HL-60 (cell line): Measurements from ENCODE around the gene EHF.
"Not testable (repeated sequence)": the region's sequence is repeated elsewhere in the genome, so short reads cannot be mapped to it uniquely, and the experiment has no call there.

Experiments
- DNase-seq, 2 experiments: peaks; one replicate each; pipeline ENCODE4 v3.0.0-alpha.2; 2010 to 2020; ENCODE audit warnings: low read depth in 1 of 2, low spot score in 1 of 2
- H3K27ac ChIP-seq: fragments of 250-450 bp; sonication (Bioruptor Pico); replicated peaks from 2 replicates; pipeline ENCODE4 v1.5.1; 2020; ENCODE audit warnings: mild to moderate bottlenecking, moderate library complexity
- H3K27me3 ChIP-seq: fragments of 250-450 bp; sonication (Bioruptor Pico); 2 replicates; pipeline ENCODE4 v1.5.1; 2021; ENCODE audit warnings: mild to moderate bottlenecking, moderate library complexity; ENCODE audit not compliant: insufficient read depth, poor library complexity, severe bottlenecking
- H3K4me3 ChIP-seq: replicated peaks from 2 replicates; pipeline ENCODE4 v1.5.1; 2011; ENCODE audit warnings: mild to moderate bottlenecking, control low read depth, low read length; ENCODE audit not compliant: insufficient read depth
- GABPA ChIP-seq: IDR thresholded peaks from 2 replicates; pipeline ENCODE4 v1.6.1; 2012; ENCODE audit warnings: low read depth
- POLR2AphosphoS5 ChIP-seq: IDR thresholded peaks from 2 replicates; pipeline ENCODE4 v1.6.1; 2012; ENCODE audit warnings: low read depth
- SPI1 ChIP-seq: IDR thresholded peaks from 2 replicates; pipeline ENCODE4 v1.6.1; 2012; ENCODE audit warnings: low read depth, mild to moderate bottlenecking, borderline replicate concordance
- TF ChIP-seq, protein P1 (sequence below): IDR thresholded peaks from one replicate; pipeline ENCODE4 v1.5.1; 2011; ENCODE audit warnings: low read length, control low read depth, inconsistent platforms; ENCODE audit not compliant: insufficient read depth
- TF ChIP-seq, protein P2 (sequence below): IDR thresholded peaks from 2 replicates; pipeline ENCODE4 v1.6.1; 2012; ENCODE audit warnings: low read depth; ENCODE audit not compliant: insufficient replicate concordance

The EHF gene

DNA sequence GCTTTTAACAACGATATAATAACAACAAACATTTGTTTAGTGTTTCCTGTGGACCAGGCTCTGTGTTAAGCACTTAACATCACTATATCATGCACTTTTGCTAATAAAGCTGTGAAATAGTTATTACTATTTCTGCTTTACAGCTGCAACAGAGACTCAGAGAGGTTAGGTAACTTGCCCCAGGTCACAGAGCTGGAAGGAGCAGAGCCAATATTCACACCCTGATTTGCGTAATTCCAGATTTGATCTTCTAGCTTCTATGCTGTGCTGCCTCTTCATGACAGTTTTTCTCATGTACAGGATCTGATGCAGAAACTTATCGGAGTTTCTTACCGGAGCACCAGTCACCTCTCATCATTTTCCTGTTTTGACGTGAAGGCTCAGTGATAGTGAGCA is 33.6 kb upstream of the EHF start:
- no peak for DNase-seq

DNA sequence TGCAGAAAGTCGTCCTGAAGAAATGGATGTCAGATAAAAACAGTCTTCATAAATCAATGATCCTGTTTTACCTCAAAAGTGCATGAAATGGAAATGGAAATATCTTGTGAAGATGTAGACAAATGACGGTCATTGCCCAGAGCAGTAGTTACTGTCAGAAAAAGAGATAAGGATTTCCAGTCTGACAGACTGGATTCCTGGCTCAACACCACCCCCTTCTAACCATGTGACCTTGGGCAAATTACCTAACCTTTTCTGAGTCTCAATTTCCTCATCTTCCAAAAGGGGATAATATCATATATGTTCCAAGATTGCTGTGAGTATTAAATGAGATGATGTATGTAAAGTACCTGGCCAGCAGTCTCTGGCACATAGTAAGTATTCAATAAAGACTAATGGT is 32.9 kb upstream of the EHF start:
- TF ChIP-seq POLR2AphosphoS5 = no peak
- TF ChIP-seq GABPA = no peak
- TF ChIP-seq SPI1 = no peak
- TF ChIP-seq, protein P1, sequence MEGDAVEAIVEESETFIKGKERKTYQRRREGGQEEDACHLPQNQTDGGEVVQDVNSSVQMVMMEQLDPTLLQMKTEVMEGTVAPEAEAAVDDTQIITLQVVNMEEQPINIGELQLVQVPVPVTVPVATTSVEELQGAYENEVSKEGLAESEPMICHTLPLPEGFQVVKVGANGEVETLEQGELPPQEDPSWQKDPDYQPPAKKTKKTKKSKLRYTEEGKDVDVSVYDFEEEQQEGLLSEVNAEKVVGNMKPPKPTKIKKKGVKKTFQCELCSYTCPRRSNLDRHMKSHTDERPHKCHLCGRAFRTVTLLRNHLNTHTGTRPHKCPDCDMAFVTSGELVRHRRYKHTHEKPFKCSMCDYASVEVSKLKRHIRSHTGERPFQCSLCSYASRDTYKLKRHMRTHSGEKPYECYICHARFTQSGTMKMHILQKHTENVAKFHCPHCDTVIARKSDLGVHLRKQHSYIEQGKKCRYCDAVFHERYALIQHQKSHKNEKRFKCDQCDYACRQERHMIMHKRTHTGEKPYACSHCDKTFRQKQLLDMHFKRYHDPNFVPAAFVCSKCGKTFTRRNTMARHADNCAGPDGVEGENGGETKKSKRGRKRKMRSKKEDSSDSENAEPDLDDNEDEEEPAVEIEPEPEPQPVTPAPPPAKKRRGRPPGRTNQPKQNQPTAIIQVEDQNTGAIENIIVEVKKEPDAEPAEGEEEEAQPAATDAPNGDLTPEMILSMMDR = no peak
- TF ChIP-seq, protein P2, sequence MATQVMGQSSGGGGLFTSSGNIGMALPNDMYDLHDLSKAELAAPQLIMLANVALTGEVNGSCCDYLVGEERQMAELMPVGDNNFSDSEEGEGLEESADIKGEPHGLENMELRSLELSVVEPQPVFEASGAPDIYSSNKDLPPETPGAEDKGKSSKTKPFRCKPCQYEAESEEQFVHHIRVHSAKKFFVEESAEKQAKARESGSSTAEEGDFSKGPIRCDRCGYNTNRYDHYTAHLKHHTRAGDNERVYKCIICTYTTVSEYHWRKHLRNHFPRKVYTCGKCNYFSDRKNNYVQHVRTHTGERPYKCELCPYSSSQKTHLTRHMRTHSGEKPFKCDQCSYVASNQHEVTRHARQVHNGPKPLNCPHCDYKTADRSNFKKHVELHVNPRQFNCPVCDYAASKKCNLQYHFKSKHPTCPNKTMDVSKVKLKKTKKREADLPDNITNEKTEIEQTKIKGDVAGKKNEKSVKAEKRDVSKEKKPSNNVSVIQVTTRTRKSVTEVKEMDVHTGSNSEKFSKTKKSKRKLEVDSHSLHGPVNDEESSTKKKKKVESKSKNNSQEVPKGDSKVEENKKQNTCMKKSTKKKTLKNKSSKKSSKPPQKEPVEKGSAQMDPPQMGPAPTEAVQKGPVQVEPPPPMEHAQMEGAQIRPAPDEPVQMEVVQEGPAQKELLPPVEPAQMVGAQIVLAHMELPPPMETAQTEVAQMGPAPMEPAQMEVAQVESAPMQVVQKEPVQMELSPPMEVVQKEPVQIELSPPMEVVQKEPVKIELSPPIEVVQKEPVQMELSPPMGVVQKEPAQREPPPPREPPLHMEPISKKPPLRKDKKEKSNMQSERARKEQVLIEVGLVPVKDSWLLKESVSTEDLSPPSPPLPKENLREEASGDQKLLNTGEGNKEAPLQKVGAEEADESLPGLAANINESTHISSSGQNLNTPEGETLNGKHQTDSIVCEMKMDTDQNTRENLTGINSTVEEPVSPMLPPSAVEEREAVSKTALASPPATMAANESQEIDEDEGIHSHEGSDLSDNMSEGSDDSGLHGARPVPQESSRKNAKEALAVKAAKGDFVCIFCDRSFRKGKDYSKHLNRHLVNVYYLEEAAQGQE = no peak
- H3K4me3 ChIP-seq = no peak overlapping the region
- no peak for DNase-seq
- H3K27ac ChIP-seq = no peak overlapping the region
- H3K27me3 ChIP-seq = no peaks in the 10 kb centered on the region

More for the DNA sequence above, 33.6 kb upstream of the EHF start:
- TF ChIP-seq POLR2AphosphoS5 (no peak), SPI1 (no peak), GABPA (no peak)
- TF ChIP-seq, protein P2 = no peak
- TF ChIP-seq, protein P1 = no peak
- H3K27ac ChIP-seq = no peak overlapping the region
- H3K27me3 ChIP-seq = peaks cover 2% of the 10 kb centered on the region
- H3K4me3 ChIP-seq = no peak overlapping the region

DNA sequence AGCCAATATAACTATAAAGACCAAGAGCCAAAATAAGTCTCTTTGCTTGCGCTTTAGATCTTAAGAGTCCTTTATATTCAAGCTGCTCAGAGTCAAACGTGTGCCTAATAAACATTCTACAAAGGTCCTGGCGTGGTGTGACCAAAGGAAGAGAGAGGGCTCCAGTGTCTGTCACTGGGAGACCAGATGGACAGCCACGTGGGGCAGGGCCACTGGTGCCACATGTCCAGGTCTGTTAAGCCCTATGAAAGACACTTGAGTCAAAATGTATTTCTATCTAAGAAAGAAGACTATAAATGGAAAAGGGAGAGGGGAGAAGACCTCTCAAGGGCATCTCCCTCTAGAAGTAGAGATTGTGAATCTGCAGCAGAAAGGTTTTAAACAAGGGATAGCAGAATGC is 32.2 kb upstream of the EHF start:
- no peak for DNase-seq
- H3K27ac ChIP-seq = no peak overlapping the region
- TF ChIP-seq GABPA (no peak), POLR2AphosphoS5 (no peak), SPI1 (no peak)
- TF ChIP-seq, protein P2 = no peak
- TF ChIP-seq, protein P1 = no peak
- H3K27me3 ChIP-seq = no peaks in the 10 kb centered on the region
- no peak overlapping the region for H3K4me3 ChIP-seq

DNA sequence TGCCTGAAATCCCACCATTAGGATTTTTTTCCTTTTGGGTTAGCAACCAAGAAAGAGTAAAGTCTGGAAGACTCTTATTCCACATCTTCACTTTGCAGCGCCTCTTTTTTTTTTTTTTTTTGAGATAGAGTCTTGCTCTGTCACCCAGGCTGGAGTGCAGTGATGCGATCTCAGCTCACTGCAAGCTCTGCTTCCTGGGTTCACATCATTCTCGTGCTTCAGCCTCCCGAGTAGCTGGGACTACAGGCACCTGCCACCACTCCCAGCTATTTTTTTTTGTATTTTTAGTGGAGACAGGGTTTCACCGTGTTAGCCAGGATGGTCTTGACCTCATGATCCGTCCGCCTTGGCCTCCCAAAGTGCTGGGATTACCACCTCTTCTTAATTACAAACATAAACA is 31.7 kb upstream of the EHF start:
- H3K27me3 ChIP-seq, H3K27ac ChIP-seq, H3K4me3 ChIP-seq, DNase-seq: not testable (repeated sequence)
